D721Med (cell line): ENCODE data around the gene SPATA1.

ENCODE experiments used
- DNase-seq: peaks from one replicate; pipeline ENCODE4 v3.0.0; 2011; ENCODE audit warnings: low spot score; ENCODE audit not compliant: insufficient read length
- FAIRE-seq: peaks from 2 replicates; lab custom pipeline; 2011; peaks lifted over from hg19 to GRCh38; lab: Jason Lieb, UNC
- CTCF ChIP-seq: IDR thresholded peaks from 2 replicates; pipeline ENCODE4 v1.5.1; 2012; ENCODE audit warnings: mild to moderate bottlenecking, control low read depth; ENCODE audit not compliant: insufficient read depth; ENCODE audit errors: missing control alignments

The SPATA1 gene

GRCh38 chr1:84603223-84603622 is 97.0 kb downstream of the SPATA1 start:
- TF ChIP-seq CTCF: no peak
- no peak for DNase-seq
- FAIRE-seq: no peak

- FAIRE-seq (no peak), DNase-seq (no peak)
- TF ChIP-seq CTCF: peak; percentile 7
Measured at GRCh38 chr1:84603941-84604830, 98.0 kb downstream of the SPATA1 start.

GRCh38 chr1:84605157-84605556 is 99.0 kb downstream of the SPATA1 start:
- DNase-seq (no peak), FAIRE-seq (no peak)
- TF ChIP-seq CTCF: no peak

- DNase-seq (no peak), FAIRE-seq (no peak)
- TF ChIP-seq CTCF: no peak
Measured at GRCh38 chr1:84606977-84607376, 100.8 kb downstream of the SPATA1 start.

- DNase-seq (no peak), FAIRE-seq (no peak)
- no peak for TF ChIP-seq CTCF
Measured at GRCh38 chr1:84611091-84611490, 104.9 kb downstream of the SPATA1 start.

GRCh38 chr1:84611796-84612195 is 105.6 kb downstream of the SPATA1 start:
- FAIRE-seq (no peak), DNase-seq (no peak)
- no peak for TF ChIP-seq CTCF

GRCh38 chr1:84613026-84613425 is 106.8 kb downstream of the SPATA1 start:
- FAIRE-seq (no peak), DNase-seq (no peak)
- TF ChIP-seq CTCF: no peak
